Right kidney (tissue), 9 donors: ENCODE results near the gene SLC19A2.
"Not testable (repeated sequence)": the region's sequence is repeated elsewhere in the genome, so short reads cannot be mapped to it uniquely, and the experiment has no call there.

ENCODE experiments used
- DNase-seq: peaks from one replicate; pipeline ENCODE4 v3.0.0-alpha.2; 2016
- long read RNA-seq, 8 donors: transcript quantifications; one replicate each; lab custom pipeline, GENCODE V29; 2026

SLC19A2 gene, protein sequence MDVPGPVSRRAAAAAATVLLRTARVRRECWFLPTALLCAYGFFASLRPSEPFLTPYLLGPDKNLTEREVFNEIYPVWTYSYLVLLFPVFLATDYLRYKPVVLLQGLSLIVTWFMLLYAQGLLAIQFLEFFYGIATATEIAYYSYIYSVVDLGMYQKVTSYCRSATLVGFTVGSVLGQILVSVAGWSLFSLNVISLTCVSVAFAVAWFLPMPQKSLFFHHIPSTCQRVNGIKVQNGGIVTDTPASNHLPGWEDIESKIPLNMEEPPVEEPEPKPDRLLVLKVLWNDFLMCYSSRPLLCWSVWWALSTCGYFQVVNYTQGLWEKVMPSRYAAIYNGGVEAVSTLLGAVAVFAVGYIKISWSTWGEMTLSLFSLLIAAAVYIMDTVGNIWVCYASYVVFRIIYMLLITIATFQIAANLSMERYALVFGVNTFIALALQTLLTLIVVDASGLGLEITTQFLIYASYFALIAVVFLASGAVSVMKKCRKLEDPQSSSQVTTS
- long read RNA-seq, donor 1, partial matches to known transcripts = 0 of 4 reads
- long read RNA-seq, donor 1, other reads (novel, unspliced or antisense) = 0 of 4 reads
- long read RNA-seq, donor 2, partial matches to known transcripts = 0 of 2 reads
- long read RNA-seq, donor 2, other reads (novel, unspliced or antisense) = 0 of 2 reads
- long read RNA-seq, donor 3, partial matches to known transcripts = 0 of 2 reads
- long read RNA-seq, donor 3, other reads (novel, unspliced or antisense) = 0 of 2 reads
- long read RNA-seq, donor 4, partial matches to known transcripts = 0 of 1 reads
- long read RNA-seq, donor 4, other reads (novel, unspliced or antisense) = 0 of 1 reads
- long read RNA-seq, donor 5, transcript SLC19A2-201 (6 exons, 3,671 nt) = major isoform, 5 of 5 reads
- long read RNA-seq, donor 5, partial matches to known transcripts = 0 of 5 reads
- long read RNA-seq, donor 5, other reads (novel, unspliced or antisense) = 0 of 5 reads
- long read RNA-seq, donor 6, partial matches to known transcripts = 0 of 1 reads
- long read RNA-seq, donor 6, other reads (novel, unspliced or antisense) = 0 of 1 reads
- long read RNA-seq, donor 7, transcript SLC19A2-201 (6 exons, 3,671 nt) = major isoform, 5 of 11 reads
- long read RNA-seq, donor 7, partial matches to known transcripts = 5 of 11 reads
- long read RNA-seq, donor 7, other reads (novel, unspliced or antisense) = 0 of 11 reads
- long read RNA-seq, donor 8, partial matches to known transcripts = 0 of 2 reads
- long read RNA-seq, donor 8, other reads (novel, unspliced or antisense) = 0 of 2 reads

DNA sequence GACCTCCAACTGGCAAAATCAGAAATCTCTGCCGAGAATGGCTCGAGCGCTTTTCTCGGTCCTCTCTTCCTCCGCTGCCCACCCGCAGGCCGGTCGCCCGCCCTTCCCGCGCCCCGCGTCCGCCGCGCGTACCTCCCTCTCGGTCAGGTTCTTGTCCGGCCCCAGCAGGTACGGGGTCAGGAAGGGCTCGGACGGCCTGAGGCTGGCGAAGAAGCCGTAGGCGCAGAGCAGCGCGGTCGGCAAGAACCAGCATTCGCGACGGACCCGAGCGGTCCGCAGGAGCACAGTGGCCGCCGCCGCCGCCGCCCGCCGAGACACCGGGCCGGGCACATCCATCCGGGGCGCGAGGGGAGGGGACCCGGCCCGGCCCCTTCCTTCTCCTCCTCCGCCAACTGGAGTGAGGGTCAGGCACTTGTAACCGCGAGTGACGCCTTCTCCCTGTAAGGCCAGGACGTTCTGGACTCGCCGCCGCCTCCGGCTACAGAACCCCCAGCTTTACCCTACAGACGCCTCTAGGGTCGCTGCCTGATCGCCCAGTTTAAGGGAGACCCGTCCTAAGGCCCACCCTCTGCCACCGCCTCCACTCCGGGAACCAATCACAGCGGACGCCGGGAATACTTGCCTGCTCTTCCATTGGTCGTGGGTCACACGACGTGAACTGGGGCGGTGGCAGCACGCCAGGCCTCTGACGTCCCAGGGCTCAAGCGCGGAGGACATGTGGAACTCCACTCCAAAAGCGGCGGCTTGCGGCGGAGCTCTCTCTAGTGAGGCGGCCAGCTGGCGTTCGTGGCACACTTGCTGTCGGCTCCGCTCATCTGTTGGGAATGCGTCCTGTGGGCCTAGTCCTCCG lies at the start of gene SLC19A2:
Gene SLC19A2, minus strand, starts transcription at position 514 of the 850 bp plus-strand sequence. Its CDS starts 178 bp downstream, at position 336.
- DNase-seq = peak; percentile 97

DNA sequence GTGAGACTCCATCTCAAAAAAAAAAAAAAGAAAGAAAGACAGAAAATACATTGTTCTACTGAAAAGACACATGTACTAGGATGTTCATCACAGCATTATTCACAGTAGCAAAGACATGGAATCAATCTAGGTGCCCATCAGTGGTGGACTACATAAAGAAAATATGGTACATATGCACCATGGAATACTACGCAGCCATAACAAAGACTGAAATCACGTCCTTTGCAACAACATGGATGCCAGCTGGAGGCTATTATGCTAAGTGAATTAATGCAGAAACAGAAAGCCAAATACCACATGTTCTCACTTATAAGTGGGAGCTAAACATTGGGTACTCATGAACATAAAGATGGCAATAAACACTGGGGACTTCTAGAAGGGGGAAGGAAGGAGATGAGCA lies 48.9 kb upstream of the SLC19A2 start:
- DNase-seq = no peak

DNA sequence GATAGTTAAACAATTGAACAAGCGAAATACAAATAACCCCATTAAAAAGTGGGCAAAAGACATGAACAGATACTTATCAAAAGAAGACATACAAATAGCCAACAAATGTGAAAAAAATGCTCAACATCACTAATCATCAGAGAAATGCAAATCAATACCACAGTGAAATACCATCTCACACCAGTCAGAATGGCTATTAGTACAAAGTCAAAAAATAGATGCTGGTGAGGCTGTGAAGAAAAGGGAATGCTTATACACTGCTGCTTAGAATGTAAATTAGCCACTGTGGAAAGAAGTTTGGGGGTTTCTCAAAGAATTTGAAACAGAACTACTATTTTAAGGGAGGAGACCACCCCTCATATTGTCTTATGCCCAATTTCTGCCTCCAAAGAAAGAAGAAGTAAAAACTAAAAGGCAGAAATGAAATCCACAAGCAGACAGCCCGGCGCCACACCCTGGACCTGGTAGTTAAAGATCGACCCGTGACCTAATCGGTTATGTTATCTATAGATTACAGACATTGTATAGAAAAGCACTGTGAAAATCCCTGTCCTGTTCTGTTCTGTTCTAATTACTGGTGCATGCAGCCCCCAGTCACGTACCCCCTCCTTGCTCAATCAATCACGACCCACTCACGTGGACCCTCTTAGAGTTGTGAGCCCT lies 47.9 kb upstream of the SLC19A2 start:
- not testable (repeated sequence) for DNase-seq

DNA sequence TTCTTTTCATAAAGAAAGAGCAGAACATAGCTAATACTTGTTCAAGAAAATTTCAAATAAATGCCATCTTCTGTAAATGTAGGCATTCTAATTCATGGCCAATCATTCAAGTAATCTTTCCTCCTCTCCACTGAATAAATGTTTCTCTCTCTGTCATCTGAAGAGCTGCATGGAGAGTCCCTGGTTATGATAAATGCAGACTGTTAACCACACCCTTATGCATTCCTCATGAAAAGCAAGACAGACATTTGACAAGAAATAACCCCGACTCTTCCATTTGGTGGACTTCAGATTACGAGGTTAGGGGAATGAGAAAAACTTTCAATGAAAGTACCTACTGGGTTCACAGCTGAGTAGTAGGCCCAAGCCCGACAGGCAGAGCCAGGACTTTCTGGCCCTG lies 44.7 kb upstream of the SLC19A2 start:
- DNase-seq = no peak

DNA sequence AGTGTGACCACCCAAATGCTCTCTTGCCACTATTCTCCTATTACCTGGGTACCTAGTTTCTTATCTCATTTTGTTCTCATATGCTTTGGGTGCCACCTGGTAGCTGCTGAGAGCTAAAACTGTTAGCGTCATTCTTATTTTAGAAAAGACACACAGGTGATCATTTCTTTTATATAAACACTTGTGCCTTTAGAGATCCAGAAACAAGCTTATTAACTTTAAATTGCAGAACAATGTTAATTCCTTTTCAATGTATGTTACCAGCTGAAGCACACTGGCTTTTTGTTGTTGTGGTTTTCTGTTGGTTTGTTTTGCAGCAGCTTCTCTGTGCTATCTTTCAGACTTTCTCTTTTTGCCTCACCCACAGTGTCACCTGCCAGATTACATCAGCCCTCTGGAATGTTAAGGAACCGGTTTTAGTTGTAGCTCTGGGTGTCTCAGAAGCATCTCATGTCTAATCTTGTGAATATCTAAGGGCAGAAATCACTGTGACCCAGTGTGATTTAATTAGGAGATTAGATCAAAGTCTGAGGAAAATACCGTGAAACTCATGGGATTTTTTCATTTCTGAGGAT lies 43.4 kb upstream of the SLC19A2 start:
- peak; percentile 16 for DNase-seq

DNA sequence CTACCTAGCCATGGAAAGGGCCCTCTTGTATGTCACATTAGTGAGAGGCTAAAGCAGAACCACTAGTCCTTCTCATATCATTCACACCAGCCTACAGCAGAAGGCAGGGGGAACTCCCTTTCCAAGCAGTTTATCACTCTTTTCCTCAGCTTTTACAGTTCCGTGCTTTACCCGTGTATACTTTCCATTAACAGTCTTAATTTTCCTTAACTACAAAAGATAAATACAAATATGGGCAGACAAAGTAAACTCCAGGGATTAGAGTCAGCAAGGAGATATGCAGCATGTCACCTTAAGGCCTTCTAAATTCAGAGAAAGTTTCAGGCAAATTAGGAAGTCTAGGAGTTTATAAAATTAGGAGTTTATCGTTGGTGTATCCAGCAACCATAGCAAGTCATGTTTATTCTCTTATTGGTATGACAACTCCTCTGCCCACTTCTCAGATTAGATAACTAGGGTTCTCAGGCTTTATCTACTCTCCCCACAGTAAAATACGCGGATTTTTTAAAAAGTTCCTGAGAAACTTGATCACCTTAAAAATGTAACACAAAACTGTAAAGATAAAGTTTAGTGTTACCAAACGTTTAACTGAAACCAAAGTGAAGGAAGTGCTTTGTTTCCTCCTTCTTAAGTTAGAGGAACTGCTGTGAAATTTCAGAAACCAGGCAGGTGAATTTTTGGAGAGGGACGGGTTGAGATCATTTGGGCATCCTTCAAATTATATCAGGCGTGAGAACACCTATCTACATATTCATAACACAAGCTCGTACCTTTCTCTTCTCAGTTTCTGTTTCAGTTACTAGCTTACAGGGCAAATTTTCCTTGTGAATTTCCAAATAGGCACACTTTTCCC lies 42.7 kb upstream of the SLC19A2 start:
- DNase-seq = no peak

DNA sequence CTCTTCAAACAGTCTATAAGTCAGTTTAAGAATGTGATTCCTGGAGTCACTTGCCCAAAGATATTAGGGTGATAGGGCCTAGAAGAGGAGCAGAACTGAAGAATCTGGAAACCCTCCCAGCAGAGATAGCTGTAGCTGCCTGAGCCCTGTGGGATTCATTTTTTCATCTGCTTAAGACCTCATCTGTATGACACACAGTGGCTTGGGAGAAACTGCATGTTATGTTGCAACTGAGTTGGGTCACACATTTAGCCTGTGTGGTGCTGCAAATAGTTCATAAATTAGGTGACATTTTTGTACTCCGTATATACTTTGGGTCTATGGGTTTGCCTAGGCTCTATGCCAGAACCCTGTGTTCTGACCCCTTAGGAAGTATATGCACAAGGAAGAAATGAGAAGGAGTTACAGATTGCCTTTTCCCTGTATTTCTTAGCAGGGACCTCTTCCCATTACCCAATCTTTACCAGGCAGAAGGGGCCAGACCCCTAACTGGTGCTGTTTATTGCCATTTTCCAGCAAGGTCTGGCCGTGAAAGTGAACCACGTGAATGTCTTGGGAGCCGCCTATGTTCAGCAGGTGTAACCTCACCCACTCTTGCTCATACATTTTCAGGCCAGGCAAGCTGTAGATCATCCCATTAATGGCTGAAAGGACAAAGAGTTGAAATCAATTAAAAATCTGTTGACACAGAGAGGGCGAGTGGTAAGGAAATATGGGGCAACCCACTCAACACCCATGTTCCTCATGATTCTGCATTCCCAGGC lies 41.9 kb upstream of the SLC19A2 start:
- no peak for DNase-seq

DNA sequence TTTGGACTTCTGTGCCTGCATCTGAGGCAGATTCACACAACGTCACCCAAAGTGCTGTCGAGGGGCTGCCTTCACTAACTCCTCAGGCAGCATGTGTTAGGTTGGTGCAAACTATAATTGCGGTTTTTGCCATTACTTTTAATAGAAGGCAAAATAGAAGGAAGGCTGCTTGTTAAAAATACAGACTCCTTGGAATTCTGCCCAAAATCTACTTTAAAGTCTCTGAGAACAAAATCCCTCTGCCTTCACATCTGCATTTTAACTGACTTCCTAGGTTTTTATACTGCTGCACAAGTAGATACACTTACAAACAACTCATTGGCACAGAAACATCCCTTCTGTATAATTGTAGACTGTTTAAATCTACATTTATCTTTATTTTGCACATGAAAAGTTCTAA lies 41.3 kb upstream of the SLC19A2 start:
- no peak for DNase-seq

DNA sequence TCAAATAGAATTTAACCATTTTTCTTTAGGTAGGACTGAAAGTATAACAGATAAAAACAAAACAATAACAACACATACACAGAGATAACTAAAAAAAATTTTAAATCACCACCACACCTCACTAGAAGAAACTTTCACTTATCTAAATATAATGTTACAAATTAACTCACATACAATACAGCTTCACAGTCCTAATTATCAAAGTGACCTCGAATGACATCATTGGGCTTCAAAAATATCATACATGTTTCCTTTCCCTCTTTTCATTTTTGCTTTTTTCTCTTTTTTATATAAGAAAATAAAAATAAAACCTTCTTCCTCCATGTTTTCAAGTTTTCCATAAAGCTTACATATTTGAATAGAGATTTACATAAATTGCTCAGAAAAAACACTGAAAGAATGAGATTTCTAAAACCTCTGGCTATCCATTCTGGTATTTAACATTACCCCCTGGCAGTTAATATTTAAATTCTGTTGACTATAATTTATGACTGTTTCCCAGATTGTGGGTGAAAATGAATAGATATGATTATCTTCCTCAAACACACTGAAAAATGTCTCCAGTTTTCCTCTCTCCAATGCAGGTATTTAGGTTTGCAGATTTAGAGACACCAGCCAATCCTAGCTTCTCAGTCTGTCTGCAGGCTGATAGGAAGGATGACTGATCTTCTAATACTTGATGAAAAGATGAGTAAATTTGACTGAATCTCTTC lies 40.5 kb upstream of the SLC19A2 start:
- DNase-seq = no peak

DNA sequence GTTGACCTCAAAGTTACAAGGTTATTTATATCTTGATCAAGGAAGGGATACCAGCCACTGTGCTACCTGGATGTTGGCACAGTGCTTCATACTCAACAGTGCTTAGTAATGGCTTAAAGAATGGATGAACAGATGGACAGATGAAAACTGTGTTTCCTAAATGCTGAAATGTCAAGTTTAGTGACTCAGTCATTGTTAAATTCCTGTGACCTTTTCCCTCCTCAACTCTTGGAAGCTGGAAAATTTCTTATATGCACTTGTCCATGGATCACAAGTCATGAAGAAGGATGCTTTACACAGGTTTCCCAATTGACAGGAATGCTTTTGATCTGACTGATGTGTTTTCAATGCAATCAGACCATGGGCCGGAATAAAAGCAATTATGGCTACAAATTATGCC lies 39.6 kb upstream of the SLC19A2 start:
- DNase-seq = no peak

DNA sequence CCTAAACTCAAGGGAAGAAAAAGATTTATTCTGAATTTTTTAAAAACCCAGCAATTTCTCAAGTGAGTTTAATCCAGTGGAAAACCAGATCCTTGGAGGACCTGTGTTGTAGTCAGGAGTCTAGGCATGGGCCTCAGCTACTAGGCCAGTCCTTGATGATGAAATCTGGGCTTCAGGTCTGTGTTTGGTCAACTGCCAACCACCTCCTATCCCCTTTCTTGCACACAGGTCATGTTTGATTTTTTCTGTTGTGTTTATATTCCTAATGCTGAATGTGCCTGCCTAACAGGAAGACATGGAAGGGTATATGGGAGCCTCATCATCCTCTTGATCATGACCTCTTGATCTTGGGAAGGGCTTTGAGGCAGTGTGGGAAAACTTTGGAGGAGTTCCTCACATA lies 38.2 kb upstream of the SLC19A2 start:
- DNase-seq = no peak

DNA sequence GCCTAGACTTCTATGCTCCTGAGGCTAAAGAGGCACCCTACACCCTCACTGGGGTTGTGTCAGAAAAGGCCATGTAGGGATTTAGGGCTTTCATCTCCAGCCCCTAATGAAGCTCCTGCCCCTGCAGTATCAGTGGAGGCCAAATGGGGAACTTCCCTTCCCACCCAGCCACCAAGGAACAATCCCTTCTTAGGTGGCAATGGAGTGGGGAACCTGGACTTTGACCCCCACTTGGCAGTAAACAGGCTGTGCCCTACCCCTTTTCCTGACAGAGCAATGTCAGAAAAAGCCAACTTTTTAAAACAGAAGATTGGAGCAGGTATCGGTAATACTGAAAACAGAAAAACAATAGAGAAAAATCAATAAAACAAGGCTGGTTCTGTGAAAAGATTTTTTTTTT lies 35.5 kb upstream of the SLC19A2 start:
- DNase-seq = no peak

DNA sequence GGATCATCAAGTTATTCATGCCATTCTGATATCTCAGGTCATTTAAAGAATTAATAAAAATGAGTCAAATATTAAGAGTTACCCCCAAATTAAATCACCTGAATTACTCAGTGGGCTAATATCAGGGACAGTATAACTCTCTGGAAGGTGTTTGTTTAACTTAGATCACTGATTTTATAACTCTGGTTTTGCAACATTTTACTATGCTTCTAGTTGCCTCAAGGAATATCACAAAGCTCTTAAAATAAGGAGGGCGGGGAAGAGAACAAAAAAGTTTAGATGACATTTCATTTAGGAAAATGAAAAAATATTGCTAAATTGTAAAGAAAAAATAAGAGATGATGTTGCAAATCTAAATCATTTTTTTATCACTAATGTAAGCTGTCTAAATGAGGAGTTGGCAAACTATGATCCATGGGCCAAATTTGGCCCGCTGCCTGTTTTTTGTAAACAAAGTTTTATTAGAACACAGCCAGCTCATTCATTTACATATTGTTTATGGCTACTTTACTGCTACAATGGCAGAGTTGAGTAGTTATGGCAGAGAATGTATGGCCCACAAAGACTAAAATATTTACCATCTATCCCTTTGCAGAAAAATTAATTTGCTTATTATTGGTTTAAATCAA lies 31.9 kb upstream of the SLC19A2 start:
- DNase-seq = no peak

DNA sequence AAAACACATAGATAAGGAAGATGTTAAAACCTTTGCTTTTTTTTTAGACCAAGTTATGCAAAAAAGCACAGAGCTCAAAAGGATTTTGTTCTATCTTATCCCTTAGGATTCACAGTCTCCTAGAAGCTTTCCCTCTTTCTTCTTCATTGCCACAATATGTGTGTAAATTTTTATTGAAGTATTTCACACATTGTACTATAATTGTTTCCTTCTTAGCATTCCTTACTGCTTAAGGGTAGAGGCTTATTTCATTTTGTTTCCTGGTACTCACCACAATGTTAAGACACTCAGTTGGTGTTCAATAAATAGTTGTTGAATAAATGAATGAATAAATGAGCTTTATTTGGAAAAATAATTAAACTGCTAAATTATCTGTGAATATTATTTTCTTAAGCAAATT lies 29.9 kb upstream of the SLC19A2 start:
- no peak for DNase-seq

DNA sequence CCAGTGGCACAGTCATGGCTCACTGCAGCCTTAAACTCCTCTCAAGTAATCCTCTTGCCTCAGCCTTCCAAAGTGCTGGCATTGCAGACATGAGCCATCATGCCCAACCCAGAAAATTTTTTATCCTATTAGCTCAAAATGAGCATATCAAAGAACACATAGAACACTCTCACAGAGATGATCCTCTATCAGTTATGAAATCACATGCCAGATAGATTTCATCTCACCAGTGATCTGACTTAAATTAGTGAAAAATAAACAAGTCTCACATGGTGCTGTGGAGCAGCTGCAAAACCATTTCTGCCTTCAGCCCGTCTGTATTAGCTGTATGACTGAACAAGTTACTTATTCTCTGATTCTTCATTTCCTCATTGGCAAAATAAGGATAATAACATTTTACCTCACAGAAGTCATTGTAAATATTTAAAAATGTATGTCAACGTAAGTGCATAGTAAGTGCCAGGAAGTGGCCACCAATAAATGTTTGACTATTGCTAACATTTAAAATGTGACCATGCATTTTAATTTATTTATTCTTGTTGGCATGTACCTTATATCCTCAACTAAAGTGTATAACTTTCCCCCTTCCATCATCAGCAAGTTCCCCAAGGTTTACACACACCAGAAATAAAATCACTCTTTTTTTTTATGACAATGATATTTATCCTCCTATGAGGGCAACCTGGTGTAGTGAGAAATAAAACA lies 29.0 kb upstream of the SLC19A2 start:
- DNase-seq = no peak

DNA sequence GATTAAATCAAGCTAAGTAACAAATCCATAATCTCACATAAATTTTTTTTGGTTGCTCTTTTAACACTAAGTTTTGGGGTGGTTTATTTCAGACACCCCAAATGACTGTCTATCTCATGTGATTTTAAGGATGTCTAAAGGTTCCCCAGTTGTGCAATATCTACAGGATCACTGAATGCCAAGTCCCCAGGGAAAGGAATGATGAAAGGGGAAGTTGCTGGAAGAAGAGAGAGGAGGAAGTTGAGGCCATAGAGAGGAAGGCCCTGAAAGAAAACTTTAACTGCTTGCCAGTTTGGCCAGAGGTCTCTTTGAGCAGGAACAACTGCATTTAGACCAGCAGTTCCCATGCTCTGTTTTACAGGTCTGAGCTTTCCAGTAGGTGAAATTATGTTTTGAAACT lies 27.5 kb upstream of the SLC19A2 start:
- no peak for DNase-seq
